ENCODE results near the gene UNC80.

Gene UNC80

GRCh38 chr2:209918251-209918650 lies 146.6 kb downstream of the UNC80 start:
- Histone ChIP-seq H3K27ac (ENCODE audit: low read depth, low read length) (no peak overlapping the region), H3K27me3 (ENCODE audit: low read length) (no peaks in the 10 kb centered on the region), H3K9me2 (replicated peaks; ENCODE audit: insufficient read depth, low read length) (no peaks in the 10 kb centered on the region), H3F3A (ENCODE audit: insufficient read depth) (no peaks in the 10 kb centered on the region), H3K9me3 (ENCODE audit: insufficient read depth, low read length) (no peaks in the 10 kb centered on the region), H2AFZ (ENCODE audit: low read depth, low read length, severe bottlenecking) (no peak overlapping the region), H4K20me1 (ENCODE audit: low read depth, low read length) (no peaks in the 10 kb centered on the region), H3K79me2 (ENCODE audit: insufficient read depth, low read length) (no peaks in the 10 kb centered on the region), H3K9ac (ENCODE audit: low read length) (no peak overlapping the region), H3K4me3 (ENCODE audit: insufficient read depth, low read length, poor library complexity, severe bottlenecking) (no peak overlapping the region), H3K36me3 (ENCODE audit: low read length) (no peaks in the 10 kb centered on the region), H3K4me2 (ENCODE audit: low read depth, low read length, poor library complexity, severe bottlenecking) (no peak overlapping the region)
- TF ChIP-seq EZH2phosphoT487 (conservative IDR thresholded peaks at IDR 0.05; ENCODE audit: low read length) (no peak), CTCF (IDR thresholded peaks at IDR 0.05; ENCODE audit: insufficient read depth, low read length, poor library complexity, severe bottlenecking) (no peak)

- Histone ChIP-seq H3K4me3 (ENCODE audit: insufficient read depth, low read length, poor library complexity, severe bottlenecking) (no peak overlapping the region), H3K36me3 (ENCODE audit: low read length) (no peaks in the 10 kb centered on the region), H3K27ac (ENCODE audit: low read depth, low read length) (no peak overlapping the region), H2AFZ (ENCODE audit: low read depth, low read length, severe bottlenecking) (no peak overlapping the region), H3K4me2 (ENCODE audit: low read depth, low read length, poor library complexity, severe bottlenecking) (no peak overlapping the region), H3K9ac (ENCODE audit: low read length) (no peak overlapping the region), H3K79me2 (ENCODE audit: insufficient read depth, low read length) (no peaks in the 10 kb centered on the region), H3K9me2 (replicated peaks; ENCODE audit: insufficient read depth, low read length) (no peaks in the 10 kb centered on the region), H3K27me3 (ENCODE audit: low read length) (no peaks in the 10 kb centered on the region), H3K9me3 (ENCODE audit: insufficient read depth, low read length) (no peaks in the 10 kb centered on the region), H4K20me1 (ENCODE audit: low read depth, low read length) (no peaks in the 10 kb centered on the region), H3F3A (ENCODE audit: insufficient read depth) (no peaks in the 10 kb centered on the region)
- TF ChIP-seq CTCF (IDR thresholded peaks at IDR 0.05; ENCODE audit: insufficient read depth, low read length, poor library complexity, severe bottlenecking), result no peak
- no peak for TF ChIP-seq EZH2phosphoT487 (conservative IDR thresholded peaks at IDR 0.05; ENCODE audit: low read length)
These were observed 150.5 kb downstream of the UNC80 start for GRCh38 chr2:209922116-209922515.

GRCh38 chr2:209929369-209929768 lies 157.7 kb downstream of the UNC80 start:
- no peak overlapping the region for H3K9ac ChIP-seq (ENCODE audit: low read length)
- H3K36me3 ChIP-seq (ENCODE audit: low read length), result no peaks in the 10 kb centered on the region
- H3K79me2 ChIP-seq (ENCODE audit: insufficient read depth, low read length), result no peaks in the 10 kb centered on the region
- H3K27ac ChIP-seq (ENCODE audit: low read depth, low read length), result no peak overlapping the region
- H3K4me3 ChIP-seq (ENCODE audit: insufficient read depth, low read length, poor library complexity, severe bottlenecking), result no peak overlapping the region
- H3K4me2 ChIP-seq (ENCODE audit: low read depth, low read length, poor library complexity, severe bottlenecking), result no peak overlapping the region
- H3K9me3 ChIP-seq (ENCODE audit: insufficient read depth, low read length), result no peaks in the 10 kb centered on the region
- H2AFZ ChIP-seq (ENCODE audit: low read depth, low read length, severe bottlenecking), result no peak overlapping the region
- H4K20me1 ChIP-seq (ENCODE audit: low read depth, low read length), result no peaks in the 10 kb centered on the region
- no peaks in the 10 kb centered on the region for H3F3A ChIP-seq (ENCODE audit: insufficient read depth)
- no peaks in the 10 kb centered on the region for H3K27me3 ChIP-seq (ENCODE audit: low read length)
- TF ChIP-seq CTCF (IDR thresholded peaks at IDR 0.05; ENCODE audit: insufficient read depth, low read length, poor library complexity, severe bottlenecking) (no peak), EZH2phosphoT487 (conservative IDR thresholded peaks at IDR 0.05; ENCODE audit: low read length) (no peak)
- H3K9me2 ChIP-seq (replicated peaks; ENCODE audit: insufficient read depth, low read length), result no peaks in the 10 kb centered on the region

Data from SU-DHL-6 (cell line).